ENCODE measurements around the gene RIC1.
"Not testable (repeated sequence)": the region's sequence is repeated elsewhere in the genome, so short reads cannot be mapped to it uniquely, and the experiment has no call there.

The RIC1 gene

GRCh38 chr9:5675046-5675445, 46.1 kb downstream of the RIC1 start:
- DNase-seq: not testable (repeated sequence)

GRCh38 chr9:5683591-5683990, 54.7 kb downstream of the RIC1 start:
- not testable (repeated sequence) for DNase-seq

- no peak for DNase-seq
These were observed 55.2 kb downstream of the RIC1 start for GRCh38 chr9:5684101-5684500.

- DNase-seq: no peak
These were observed 59.2 kb downstream of the RIC1 start for GRCh38 chr9:5688109-5688508.

- DNase-seq: no peak
These were observed 61.4 kb downstream of the RIC1 start for GRCh38 chr9:5690278-5690677.

- no peak for DNase-seq
These were observed 67.0 kb downstream of the RIC1 start for GRCh38 chr9:5695860-5696259.

- no peak for DNase-seq
These were observed 68.0 kb downstream of the RIC1 start for GRCh38 chr9:5696884-5697283.

- no peak for DNase-seq
These were observed 69.1 kb downstream of the RIC1 start for GRCh38 chr9:5698004-5698403.

- no peak for DNase-seq
These were observed 70.1 kb downstream of the RIC1 start for GRCh38 chr9:5698810-5699556.

- peak in 1 of 5 experiments; percentile 9 for DNase-seq
These were observed 79.5 kb downstream of the RIC1 start for GRCh38 chr9:5708414-5708813.

- DNase-seq: no peak
These were observed 83.9 kb downstream of the RIC1 start for GRCh38 chr9:5712651-5713390.

GRCh38 chr9:5714501-5715401, 85.8 kb downstream of the RIC1 start:
- no peak for DNase-seq

- DNase-seq: no peak
These were observed 86.7 kb downstream of the RIC1 start for GRCh38 chr9:5715548-5716127.

GRCh38 chr9:5717434-5717833, 88.5 kb downstream of the RIC1 start:
- not testable (repeated sequence) for DNase-seq

GRCh38 chr9:5718296-5719032, 89.6 kb downstream of the RIC1 start:
- DNase-seq: no peak

- DNase-seq: no peak
These were observed 90.4 kb downstream of the RIC1 start for GRCh38 chr9:5719100-5719926.

GRCh38 chr9:5720151-5720550, 91.2 kb downstream of the RIC1 start:
- no peak for DNase-seq

GRCh38 chr9:5721279-5722087, 92.6 kb downstream of the RIC1 start:
- no peak for DNase-seq

GRCh38 chr9:5722679-5723078, 93.8 kb downstream of the RIC1 start:
- DNase-seq: not testable (repeated sequence)

GRCh38 chr9:5735072-5735471, 106.2 kb downstream of the RIC1 start:
- no peak for DNase-seq

Data from T-helper 2 cell (primary cell).